Measurements from ENCODE around the gene KRTCAP3. TPM values are rescaled to one million over a fixed set of nuclear protein-coding genes. Genes with fewer than 3 reads are reported as not detected.

Gene KRTCAP3
- total and polyA plus RNA-seq, 2 of the 4 experiments (the other 2 are of a cell fraction), result 1.5 TPM; not detected in 1

- no peak overlapping the region for H4K5ac ChIP-seq (ENCODE audit: low read depth, low read length)
- H2BK15ac ChIP-seq (ENCODE audit: low read depth, low read length), result no peak overlapping the region
- CTCF ChIA-PET, result no interaction called here
- no peak overlapping the region for H3K4me2 ChIP-seq (ENCODE audit: low read depth, low read length)
- no peak overlapping the region for H3K56ac ChIP-seq (ENCODE audit: extremely low read depth, insufficient read depth, low read length)
- no peak overlapping the region for H3K23ac ChIP-seq (ENCODE audit: low read depth, low read length)
- in situ Hi-C loops (cut with MboI; ENCODE audit: low sequenced_read_pairs) (no loop called here), dilution Hi-C loops (cut with HindIII; ENCODE audit: low sequenced_read_pairs, unreplicated experiment) (no loop called here), intact Hi-C loops (cut with micrococcal nuclease) (no loop called here)
- H4K20me1 ChIP-seq (ENCODE audit: insufficient read depth, low read length), result no peaks in the 10 kb centered on the region
- H3K9me1 ChIP-seq (ENCODE audit: insufficient read depth, low read length), result peaks cover 11% of the 10 kb centered on the region; the same call in 1 of the 2 replicates
- H4K8ac ChIP-seq (ENCODE audit: low read depth in 2 of 2, low read length in 2 of 2), result no peak overlapping the region
- H3K4me3 ChIP-seq (ENCODE audit: insufficient read depth, low read depth, low read length), result no peak overlapping the region
- H2BK20ac ChIP-seq (ENCODE audit: low read depth, low read length), result no peak overlapping the region
- ATAC-seq (ENCODE audit: low read depth), result no peak
- H3K9me3 ChIP-seq (ENCODE audit: control insufficient read depth, insufficient read depth, low read length), result no peaks in the 10 kb centered on the region
- H3K36me3 ChIP-seq (ENCODE audit: control insufficient read depth, insufficient read depth, low read length), result peaks cover 34% of the 10 kb centered on the region
- H3K4ac ChIP-seq (ENCODE audit: low read depth, low read length), result no peak overlapping the region
- no peak for DNase-seq
- H2AK9ac ChIP-seq (replicated peaks; ENCODE audit: low read depth, low read length, poor library complexity), result no peak overlapping the region
- no peak overlapping the region for H2BK5ac ChIP-seq (ENCODE audit: low read depth, low read length, poor library complexity, severe bottlenecking)
- H3K79me1 ChIP-seq (ENCODE audit: low read depth in 1 of 2, low read length in 2 of 2), result no peaks in the 10 kb centered on the region
- no peak overlapping the region for H2BK120ac ChIP-seq (ENCODE audit: low read depth, low read length)
- H2AFZ ChIP-seq (replicated peaks; ENCODE audit: low read length, poor library complexity), result no peak overlapping the region
- no peak overlapping the region for H3K9ac ChIP-seq (ENCODE audit: low read depth, low read length)
- H4K91ac ChIP-seq (ENCODE audit: insufficient read depth, low read depth, low read length), result no peak overlapping the region
- H3K4me1 ChIP-seq (ENCODE audit: control insufficient read depth, insufficient read depth, low read length), result no peaks in the 10 kb centered on the region
- no peak overlapping the region for H3K14ac ChIP-seq (replicated peaks; ENCODE audit: low read depth, low read length)
- POLR2A ChIA-PET (ENCODE audit: unreplicated experiment), result no interaction called here
- WGBS, 2 experiments (ENCODE audit: extremely low coverage in 2 of 2, insufficient read length in 1 of 2), result no CpG with 5 or more reads among the region's 8 CpGs
- no peak overlapping the region for H2AK5ac ChIP-seq (ENCODE audit: low read depth, low read length)
- BruUV-seq (replicated peaks), result no TSS peak
- no peak overlapping the region for H3K18ac ChIP-seq (ENCODE audit: low read depth, low read length)
- H3K27ac ChIP-seq (ENCODE audit: insufficient read depth, low read length), result no peak overlapping the region
- H3K27me3 ChIP-seq (ENCODE audit: control insufficient read depth, insufficient read depth, low read length), result no peaks in the 10 kb centered on the region
- TF ChIP-seq FOS (IDR thresholded peaks at IDR 0.05; ENCODE audit: low read depth, low read length), result no peak
- TF ChIP-seq SMC3 (IDR thresholded peaks at IDR 0.05; ENCODE audit: low read depth, low read length), result no peak
- TF ChIP-seq, protein P1, sequence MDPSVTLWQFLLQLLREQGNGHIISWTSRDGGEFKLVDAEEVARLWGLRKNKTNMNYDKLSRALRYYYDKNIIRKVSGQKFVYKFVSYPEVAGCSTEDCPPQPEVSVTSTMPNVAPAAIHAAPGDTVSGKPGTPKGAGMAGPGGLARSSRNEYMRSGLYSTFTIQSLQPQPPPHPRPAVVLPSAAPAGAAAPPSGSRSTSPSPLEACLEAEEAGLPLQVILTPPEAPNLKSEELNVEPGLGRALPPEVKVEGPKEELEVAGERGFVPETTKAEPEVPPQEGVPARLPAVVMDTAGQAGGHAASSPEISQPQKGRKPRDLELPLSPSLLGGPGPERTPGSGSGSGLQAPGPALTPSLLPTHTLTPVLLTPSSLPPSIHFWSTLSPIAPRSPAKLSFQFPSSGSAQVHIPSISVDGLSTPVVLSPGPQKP (IDR thresholded peaks at IDR 0.05; ENCODE audit: borderline replicate concordance, low read depth, low read length), result no peak
- no peak for TF ChIP-seq MAZ (IDR thresholded peaks at IDR 0.05; ENCODE audit: borderline replicate concordance, low read depth, low read length)
- TF ChIP-seq MXI1 (IDR thresholded peaks at IDR 0.05; ENCODE audit: borderline replicate concordance, low read depth, low read length), result no peak
- no peak for TF ChIP-seq BHLHE40 (IDR thresholded peaks at IDR 0.05; ENCODE audit: low read depth, low read length)
- TF ChIP-seq RCOR1 (IDR thresholded peaks at IDR 0.05; ENCODE audit: insufficient replicate concordance, low read length), result no peak
- no peak for TF ChIP-seq RFX5 (IDR thresholded peaks at IDR 0.05; ENCODE audit: low read depth, low read length)
Observed at GRCh38 chr2:27461118-27461517, 18.9 kb downstream of the KRTCAP3 start.

Data from IMR-90 (cell line).